NCI-H446 treated with DMSO at 0.1 percent for 48 hours (cell line): ENCODE results near the gene ENDOV.
A peak's percentile ranks its signal among the peaks of the same experiment; 100 is the strongest.

ENCODE experiments used
- DNase-seq: peaks from one replicate; lab custom pipeline; 2025; lab: John Stamatoyannopoulos, UW

The ENDOV gene

DNA sequence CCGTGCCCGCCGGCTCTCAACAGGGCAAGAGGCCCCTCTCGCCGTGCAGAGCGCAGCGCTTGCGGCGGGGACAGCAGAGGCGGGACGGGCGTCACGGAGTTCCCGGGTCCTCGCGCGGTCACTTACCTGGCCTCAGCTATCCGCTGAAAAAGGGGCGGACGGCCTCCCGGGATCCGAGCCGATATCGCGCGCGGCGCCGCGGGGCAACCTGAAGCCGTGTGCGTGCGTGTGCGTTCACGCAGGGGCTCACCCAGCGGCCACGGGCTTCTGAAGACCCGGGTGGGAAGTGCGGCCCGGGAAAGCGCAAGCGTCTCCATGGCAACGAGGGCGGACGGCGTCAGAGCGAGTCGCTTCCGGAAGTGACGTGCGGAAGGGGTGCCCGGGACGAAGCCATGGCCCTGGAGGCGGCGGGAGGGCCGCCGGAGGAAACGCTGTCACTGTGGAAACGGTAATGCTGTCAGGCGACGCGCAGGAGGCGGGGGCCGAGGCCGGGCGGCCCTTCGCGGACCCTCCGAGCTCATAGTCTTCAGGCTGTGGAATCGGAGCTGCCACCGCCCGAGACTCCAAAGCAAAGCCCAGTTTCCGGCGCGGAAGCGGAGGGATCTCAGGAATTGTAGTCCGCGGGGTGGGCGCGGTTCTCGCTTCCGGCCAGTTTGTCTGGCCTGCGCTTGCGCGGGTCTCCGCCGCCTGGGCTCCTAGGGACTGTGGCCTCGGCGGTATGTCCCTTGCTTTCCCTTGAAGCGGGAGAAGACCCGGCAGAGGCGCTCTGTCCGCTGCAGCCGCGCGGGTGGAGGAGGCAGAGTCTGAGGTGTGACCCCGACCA, at the start of gene ENDOV:
TSS of gene ENDOV (plus strand) at position 365 of the 823 bp plus-strand sequence. CDS start at position 393, 28 bp downstream.
- peak; percentile 80 for DNase-seq

DNA sequence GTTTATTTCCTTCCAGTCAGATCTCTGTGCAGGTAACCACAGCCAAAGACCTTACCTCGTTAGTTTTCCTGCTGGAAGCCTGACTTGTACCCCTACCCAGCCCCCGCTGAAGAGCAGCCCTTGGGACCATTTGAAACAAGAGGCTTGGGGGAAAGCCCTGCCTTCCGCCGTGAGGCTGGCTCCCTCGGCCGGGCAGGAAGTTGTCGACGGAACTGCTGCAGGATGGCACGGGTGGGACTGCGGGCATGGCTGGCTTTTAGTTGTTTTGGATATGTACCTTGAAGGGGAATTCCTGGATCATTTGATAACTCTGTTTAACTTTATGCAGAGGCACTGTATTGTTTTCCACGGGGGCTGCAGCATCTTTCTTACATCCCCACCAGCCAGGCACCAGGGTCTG, 49.0 kb upstream of the ENDOV start:
- DNase-seq = no peak

- DNase-seq = no peak
Measured at GRCh38 chr17:80367503-80367902, 47.5 kb upstream of the ENDOV start.

DNA sequence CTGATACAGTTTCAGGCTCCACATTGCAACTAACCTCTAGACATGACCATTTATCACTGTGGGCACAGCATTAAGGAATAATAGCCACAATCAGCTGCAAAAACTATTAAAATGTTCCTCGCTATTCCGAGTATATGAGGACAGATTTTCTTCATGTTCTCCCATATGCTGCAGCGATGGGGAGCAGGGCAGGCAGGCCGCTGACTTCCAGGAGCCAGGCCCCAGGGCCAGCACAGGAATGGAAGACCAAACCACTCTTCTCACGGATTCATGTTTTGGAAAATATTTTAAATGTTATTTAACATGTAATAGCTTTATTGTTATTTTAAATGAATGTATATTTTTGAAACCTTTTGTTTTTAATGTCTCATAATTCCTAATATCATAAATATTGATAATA, 43.8 kb upstream of the ENDOV start:
- no peak for DNase-seq

DNA sequence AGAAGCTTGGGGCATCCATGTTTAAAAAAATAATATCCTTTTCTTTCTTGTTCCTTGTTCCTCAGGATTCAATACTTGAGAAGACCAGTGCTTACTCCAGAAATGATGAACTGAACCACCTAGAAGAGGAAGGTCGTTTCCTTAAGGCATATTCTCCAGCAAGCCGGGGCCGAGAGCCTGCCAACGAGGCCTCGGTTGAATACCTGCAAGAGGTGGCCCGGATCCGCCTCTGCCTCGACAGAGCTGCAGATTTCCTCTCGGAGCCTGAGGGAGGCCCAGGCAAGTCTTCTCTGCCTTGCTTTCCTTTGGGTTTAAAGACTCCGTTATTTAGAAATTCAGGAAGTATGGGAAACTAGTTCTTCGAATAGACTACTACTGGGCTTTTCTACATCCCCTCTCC, 42.5 kb upstream of the ENDOV start:
- no peak for DNase-seq

GRCh38 chr17:80372922-80373570, 41.9 kb upstream of the ENDOV start:
- no peak for DNase-seq

DNA sequence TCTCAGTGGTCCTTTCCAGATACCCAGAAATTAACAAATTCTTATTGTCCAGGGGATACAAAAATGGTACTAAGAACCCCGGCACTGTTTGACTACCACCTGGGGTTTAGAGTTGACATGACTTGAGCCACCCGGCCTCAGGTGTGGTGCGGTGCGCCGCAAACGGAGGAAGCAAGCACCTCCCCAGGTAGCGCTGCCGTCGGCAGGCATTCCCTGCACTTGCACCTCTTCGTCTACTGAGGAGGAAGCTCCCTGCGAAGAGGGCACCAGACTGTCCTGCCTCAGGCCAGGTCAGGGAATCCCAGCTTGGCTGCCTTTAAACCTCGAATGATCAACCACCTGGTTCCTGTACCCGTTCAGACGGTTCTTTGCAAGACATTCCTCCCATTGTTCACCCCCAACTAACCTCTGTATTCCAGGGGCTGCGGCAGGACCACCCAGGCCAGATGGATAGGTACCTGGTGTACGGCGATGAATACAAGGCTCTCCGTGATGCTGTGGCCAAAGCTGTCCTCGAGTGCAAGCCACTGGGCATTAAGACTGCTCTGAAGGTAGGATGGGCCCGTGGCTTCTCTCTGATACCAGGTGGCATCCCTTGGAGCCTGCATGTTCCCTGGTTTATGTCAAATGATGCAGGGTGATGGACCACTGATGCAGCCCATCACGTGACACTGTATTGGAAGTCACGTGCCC, 40.8 kb upstream of the ENDOV start:
- no peak for DNase-seq

DNA sequence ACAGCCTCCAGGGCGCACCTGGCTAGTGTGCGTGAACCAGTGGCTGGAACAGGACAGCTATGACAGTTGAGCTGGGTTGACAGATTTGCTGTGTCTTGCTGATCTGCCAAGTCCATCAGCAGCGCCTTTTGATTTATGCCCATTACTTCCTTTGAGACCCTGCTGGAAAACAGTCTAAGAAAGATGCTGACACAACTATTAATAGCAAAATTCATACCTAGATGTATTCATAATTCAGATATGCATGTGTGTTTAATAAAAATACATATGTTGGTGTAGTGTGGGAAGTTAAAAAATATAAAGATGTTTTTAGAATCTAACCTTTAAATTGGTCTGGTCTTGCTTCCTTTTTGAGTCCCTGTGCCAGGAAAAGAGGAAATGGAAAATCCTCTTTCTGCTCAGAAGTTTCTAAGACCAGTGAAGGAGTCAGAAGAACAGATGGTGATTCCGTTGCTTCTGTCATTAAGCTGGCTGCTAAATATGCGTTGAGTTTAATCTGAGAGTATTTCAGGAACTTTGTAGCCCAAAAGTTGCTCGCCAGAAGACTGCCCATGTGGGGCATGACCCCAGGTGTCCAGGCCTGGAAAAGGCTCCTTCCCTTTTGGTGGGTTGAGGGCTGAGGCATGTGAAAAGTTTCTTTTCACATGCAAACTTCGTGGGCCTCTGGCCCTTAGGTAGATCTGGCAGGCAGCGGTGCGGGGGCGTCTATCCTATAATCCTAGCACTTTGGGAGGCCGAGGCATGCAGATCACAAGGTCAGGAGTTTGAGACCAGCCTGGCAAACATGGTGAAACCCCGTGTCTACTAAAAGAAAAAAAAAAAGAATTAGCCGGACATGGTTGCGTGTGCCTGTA, 40.0 kb upstream of the ENDOV start:
- no peak for DNase-seq

GRCh38 chr17:80376531-80376930, 38.4 kb upstream of the ENDOV start:
- no peak for DNase-seq

DNA sequence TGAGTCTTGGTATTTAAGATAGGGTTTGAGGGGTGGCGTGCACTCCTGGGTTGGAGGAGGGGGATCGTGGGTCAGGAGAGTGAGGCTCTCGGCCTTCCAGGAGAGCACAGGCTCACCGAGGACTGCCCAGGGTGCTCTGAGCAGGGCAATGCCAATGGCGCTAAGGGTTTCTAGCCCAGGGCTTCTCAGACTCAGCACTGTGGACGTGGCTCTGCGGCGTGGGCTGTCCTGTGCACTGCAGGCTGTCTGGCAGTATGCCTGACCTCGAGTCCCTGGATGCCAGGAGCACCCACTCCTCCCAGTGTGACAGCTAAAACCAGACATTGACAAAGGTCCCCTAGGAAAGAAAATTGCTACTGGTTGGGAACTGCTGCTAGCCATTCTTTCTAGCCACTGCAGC, 37.2 kb upstream of the ENDOV start:
- DNase-seq = no peak

GRCh38 chr17:80379348-80379747, 35.6 kb upstream of the ENDOV start:
- DNase-seq = no peak

DNA sequence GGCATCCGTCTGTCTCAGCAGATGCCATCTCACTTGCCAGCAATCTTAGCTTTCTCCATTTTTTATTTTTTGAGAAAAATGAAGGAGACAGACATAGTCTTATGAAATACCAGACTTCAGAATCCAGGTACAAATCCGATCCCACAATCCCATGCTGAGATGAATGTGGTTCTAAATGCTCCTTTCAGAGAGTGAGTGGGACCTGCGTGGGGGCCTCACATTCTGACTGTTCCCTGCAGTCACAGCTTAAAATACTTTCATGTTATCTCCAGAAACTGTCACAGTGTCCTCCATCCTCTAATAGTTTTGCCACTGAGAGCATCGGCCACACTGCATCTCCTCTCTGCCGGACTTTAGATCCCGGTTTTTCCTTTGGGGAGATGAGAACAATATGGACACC, 34.9 kb upstream of the ENDOV start:
- DNase-seq = no peak

DNA sequence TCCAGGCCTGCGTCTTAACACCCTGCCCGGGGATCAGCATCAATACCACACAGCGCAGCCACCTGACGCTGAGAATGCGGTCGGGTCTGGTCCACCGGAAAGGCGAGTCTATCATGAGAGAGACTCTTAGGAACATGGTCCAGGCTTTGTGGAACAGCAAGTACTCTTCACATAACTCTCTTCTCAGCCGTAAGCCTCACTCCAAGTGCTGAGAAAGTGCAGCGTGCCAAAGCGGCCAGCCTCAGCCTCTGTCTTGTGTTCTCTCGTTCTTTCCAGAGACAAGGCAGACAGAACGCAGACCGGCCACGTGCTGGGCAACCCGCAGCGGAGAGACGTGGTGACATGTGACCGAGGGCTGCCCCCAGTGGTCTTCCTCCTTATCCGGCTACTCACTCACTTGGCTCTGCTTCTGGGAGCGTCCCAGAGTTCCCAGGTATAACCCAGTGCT, 34.4 kb upstream of the ENDOV start:
- DNase-seq = no peak

DNA sequence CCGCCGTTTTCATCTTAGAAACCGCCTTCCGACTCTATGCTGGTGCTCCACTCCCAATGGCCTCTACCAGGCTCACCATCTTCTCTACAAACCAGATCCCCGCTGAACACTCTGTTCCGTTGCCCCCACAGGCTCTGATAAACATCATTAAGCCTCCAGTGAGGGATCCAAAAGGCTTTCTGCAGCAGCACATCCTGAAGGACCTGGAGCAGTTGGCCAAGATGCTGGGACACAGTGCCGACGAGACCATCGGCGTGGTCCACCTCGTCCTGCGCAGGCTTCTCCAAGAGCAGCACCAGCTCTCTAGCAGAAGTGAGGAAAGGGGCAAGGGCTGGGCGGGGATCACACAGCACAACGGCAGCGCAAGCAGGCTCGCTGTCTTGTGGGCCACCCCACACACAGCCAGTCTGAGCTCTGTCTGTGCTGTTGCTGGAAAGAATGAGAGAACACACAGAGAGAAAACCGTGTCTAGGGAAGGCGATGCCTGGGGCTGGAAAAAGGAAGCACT, 33.5 kb upstream of the ENDOV start:
- no peak for DNase-seq

- no peak for DNase-seq
Measured at GRCh38 chr17:80382446-80382845, 32.5 kb upstream of the ENDOV start.

- no peak for DNase-seq
Measured at GRCh38 chr17:80382956-80383355, 32.0 kb upstream of the ENDOV start.

GRCh38 chr17:80384078-80384960, 30.6 kb upstream of the ENDOV start:
- DNase-seq = no peak

- no peak for DNase-seq
Measured at GRCh38 chr17:80385046-80385445, 29.9 kb upstream of the ENDOV start.

- no peak for DNase-seq
Measured at GRCh38 chr17:80386341-80386740, 28.6 kb upstream of the ENDOV start.

GRCh38 chr17:80387071-80387470, 27.9 kb upstream of the ENDOV start:
- no peak for DNase-seq

DNA sequence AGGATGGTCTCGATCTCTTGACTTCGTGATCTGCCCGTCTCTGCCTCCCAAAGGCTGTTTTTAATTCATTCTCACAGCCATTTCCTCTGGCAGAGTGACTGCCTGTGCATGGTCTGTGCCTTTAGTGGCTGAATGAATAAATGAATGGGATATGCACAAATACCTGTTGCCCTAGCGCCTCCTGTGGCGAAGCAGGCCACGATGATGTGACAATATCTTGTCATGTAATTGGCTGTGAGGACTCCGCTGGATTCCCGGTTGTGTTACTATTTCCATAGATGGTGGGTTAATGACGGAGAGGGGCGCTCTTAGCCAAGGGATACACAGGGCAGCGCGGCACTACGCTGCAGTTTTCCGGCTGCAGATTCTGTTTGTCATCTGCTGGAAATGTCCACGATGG, 26.8 kb upstream of the ENDOV start:
- no peak for DNase-seq
